Spleen (tissue), 11 donors: ENCODE results near the gene HAGH. TPM values are rescaled to one million over a fixed set of nuclear protein-coding genes. Genes with fewer than 3 reads are reported as not detected.

Experiments used
- DNase-seq: peaks from one replicate; pipeline ENCODE4 v3.0.0-alpha.2; 2020
- H3K27ac ChIP-seq, 8 donors: fragments of 200-600 bp; sonication (generic) in 7 of 8; 1 replicate in 4 of 8; 2 replicates in 4 of 8; pipeline versions ENCODE4 v1.5.0 to v1.8.0; 2016 to 2021; ENCODE audit warnings: inconsistent platforms in 4 of 8, mild to moderate bottlenecking in 4 of 8, moderate library complexity in 1 of 8
- H3K27me3 ChIP-seq, 7 donors: fragments of 200-600 bp; sonication (generic) in 6 of 7; replicated peaks in 1 of 7; 1 replicate in 4 of 7; 2 replicates in 3 of 7; pipeline versions ENCODE4 v1.5.0 to v1.8.0; 2016 to 2021; ENCODE audit warnings: inconsistent platforms in 3 of 7, mild to moderate bottlenecking in 1 of 7
- H3K36me3 ChIP-seq, 6 donors: fragments of 200-600 bp; sonication (generic) in 5 of 6; 1 replicate in 4 of 6; 2 replicates in 2 of 6; pipeline versions ENCODE4 v1.5.0 to v1.8.0; 2016 to 2021; ENCODE audit warnings: inconsistent platforms in 2 of 6
- H3K4me1 ChIP-seq, 6 donors: fragments of 200-600 bp; sonication (generic) in 5 of 6; 1 replicate in 3 of 6; 2 replicates in 3 of 6; pipeline versions ENCODE4 v1.5.0 to v1.8.0; 2016 to 2021; ENCODE audit warnings: inconsistent platforms in 3 of 6
- H3K4me3 ChIP-seq, 8 donors: fragments of 200-600 bp; sonication (generic) in 7 of 8; 1 replicate in 4 of 8; 2 replicates in 4 of 8; pipeline versions ENCODE4 v1.5.0 to v1.8.0; 2016 to 2021; ENCODE audit warnings: inconsistent platforms in 4 of 8, mild to moderate bottlenecking in 4 of 8, moderate library complexity in 2 of 8
- H3K9me3 ChIP-seq, 8 donors: fragments of 200-600 bp; sonication (generic) in 7 of 8; 1 replicate in 4 of 8; 2 replicates in 4 of 8; pipeline versions ENCODE4 v1.5.0 to v1.8.0; 2016 to 2021; ENCODE audit warnings: inconsistent platforms in 4 of 8
- POLR2A ChIP-seq, 3 donors: fragments of 450-650 bp; IDR thresholded peaks; one replicate each; pipeline ENCODE4 v1.5.1; 2017; ENCODE audit warnings: antibody characterized with exemption in 3 of 3, mild to moderate bottlenecking in 1 of 3
- POLR2AphosphoS5 ChIP-seq, 3 donors: sonication (generic); formaldehyde crosslinking; IDR thresholded peaks; one replicate each; pipeline ENCODE4 v1.5.1; 2017; ENCODE audit warnings: antibody characterized with exemption in 3 of 3
- WGBS, 5 donors: extraction: QIAGEN DNeasy Blood & Tissue Kit in 3 of 5; methylation state at CpG; one replicate each; pipeline versions ENCODE4 v1.1.5 to v1.1.7; 2013 to 2018; 5-methylcytosine and 5-hydroxymethylcytosine counted together
- intact Hi-C: fragments of 100-400 bp; cut with DNase I; formaldehyde crosslinking; loops from one replicate; pipeline ENCODE4 v1.15.0; 2023; ENCODE audit warnings: low total_unique reads
- polyA plus RNA-seq, 3 donors: library from polyadenylated mRNA; stranded (reverse); fragments of 200-250 nt; gene quantifications; one replicate each; pipeline ENCODE4 v1.2.1, GENCODE V29; 2013
- total RNA-seq, 7 donors: library from RNA; depleted of rRNA in 3 of 7; stranded (reverse); fragments of >200 nt in 3 of 7; fragmentation: NEBNext Ultra II Directional in 4 of 7; extraction: Animal tissue kit (Norgen Biotek cat#: 25700) in 4 of 7; gene quantifications; one replicate each; pipeline versions ENCODE4 v1.1.0 to v1.2.1, GENCODE V29; 2016 to 2021
- TF ChIP-seq, protein P1 (sequence below), 11 experiments: fragments of 200-600 bp in 7 of 11; fragments of 450-650 bp in 4 of 11; sonication (generic) in 4 of 11; IDR thresholded peaks in 8 of 11; conservative IDR thresholded peaks in 3 of 11; 1 replicate in 7 of 11; 2 replicates in 4 of 11; pipeline versions ENCODE4 v1.4.0 to v1.8.0; 2016 to 2021; ENCODE audit warnings: antibody characterized with exemption in 11 of 11, inconsistent platforms in 4 of 11, mild to moderate bottlenecking in 1 of 11
- donor health status: healthy with polysubstance abuse.
- donor health status: DM: no; HTN: no; CAD: no; lungs with moderate emphysema.
- donor health status: DM: no; HTN: no; CAD: no.
- donor health status: Bipolar disorder and iron deficiency.
- donor health status: healthy.
- donor health status: DM: no; HTN: no; CAD: no.
- donor health status: DM: yes; HTN: yes; CAD: no.

The HAGH gene
- total and polyA plus RNA-seq, 10 donors = 33.6 to 76.6 (median 49.0) TPM

GRCh38 chr16:1762879-1763520 lies 63.6 kb downstream of the HAGH start:
- no peaks in the 10 kb centered on the region for H3K4me1 ChIP-seq
- WGBS, 5 donors = 84 to 94% (median 92%) methylated on average over 22 to 24 of the region's 24 CpGs
- H3K4me3 ChIP-seq = no peak overlapping the region
- TF ChIP-seq, protein P1, sequence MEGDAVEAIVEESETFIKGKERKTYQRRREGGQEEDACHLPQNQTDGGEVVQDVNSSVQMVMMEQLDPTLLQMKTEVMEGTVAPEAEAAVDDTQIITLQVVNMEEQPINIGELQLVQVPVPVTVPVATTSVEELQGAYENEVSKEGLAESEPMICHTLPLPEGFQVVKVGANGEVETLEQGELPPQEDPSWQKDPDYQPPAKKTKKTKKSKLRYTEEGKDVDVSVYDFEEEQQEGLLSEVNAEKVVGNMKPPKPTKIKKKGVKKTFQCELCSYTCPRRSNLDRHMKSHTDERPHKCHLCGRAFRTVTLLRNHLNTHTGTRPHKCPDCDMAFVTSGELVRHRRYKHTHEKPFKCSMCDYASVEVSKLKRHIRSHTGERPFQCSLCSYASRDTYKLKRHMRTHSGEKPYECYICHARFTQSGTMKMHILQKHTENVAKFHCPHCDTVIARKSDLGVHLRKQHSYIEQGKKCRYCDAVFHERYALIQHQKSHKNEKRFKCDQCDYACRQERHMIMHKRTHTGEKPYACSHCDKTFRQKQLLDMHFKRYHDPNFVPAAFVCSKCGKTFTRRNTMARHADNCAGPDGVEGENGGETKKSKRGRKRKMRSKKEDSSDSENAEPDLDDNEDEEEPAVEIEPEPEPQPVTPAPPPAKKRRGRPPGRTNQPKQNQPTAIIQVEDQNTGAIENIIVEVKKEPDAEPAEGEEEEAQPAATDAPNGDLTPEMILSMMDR (IDR thresholded peaks at IDR 0.05 in 8 of 11, conservative IDR thresholded peaks at IDR 0.05 in 3 of 11) = no peak
- TF ChIP-seq POLR2AphosphoS5 (IDR thresholded peaks at IDR 0.05) (no peak), POLR2A (IDR thresholded peaks at IDR 0.05) (no peak)
- H3K36me3 ChIP-seq = peaks cover 0 to 100% (median 87%) of the 10 kb centered on the region in 6 donors
- H3K27me3 ChIP-seq = no peaks in the 10 kb centered on the region
- intact Hi-C loops = no loop called here
- no peak overlapping the region for H3K27ac ChIP-seq
- no peak for DNase-seq
- H3K9me3 ChIP-seq = no peaks in the 10 kb centered on the region

GRCh38 chr16:1762196-1762878 lies 64.3 kb downstream of the HAGH start:
- Histone ChIP-seq H3K4me1 (peaks cover 0 to 2% (median 0%) of the 10 kb centered on the region in 6 donors), H3K9me3 (no peaks in the 10 kb centered on the region), H3K4me3 (no peak overlapping the region), H3K36me3 (peaks cover 0 to 100% (median 85%) of the 10 kb centered on the region in 6 donors), H3K27me3 (no peaks in the 10 kb centered on the region), H3K27ac (no peak overlapping the region)
- DNase-seq = no peak
- TF ChIP-seq POLR2AphosphoS5 (IDR thresholded peaks at IDR 0.05) (peak in 2 of 3 donors; percentile 29 to 44), POLR2A (IDR thresholded peaks at IDR 0.05) (no peak)
- TF ChIP-seq, protein P1 (IDR thresholded peaks at IDR 0.05 in 8 of 11, conservative IDR thresholded peaks at IDR 0.05 in 3 of 11) = no peak
- 90 to 94% (median 92%) methylated on average over 26 to 30 of the region's 30 CpGs for WGBS, 5 donors
- intact Hi-C loops = no loop called here

DNA sequence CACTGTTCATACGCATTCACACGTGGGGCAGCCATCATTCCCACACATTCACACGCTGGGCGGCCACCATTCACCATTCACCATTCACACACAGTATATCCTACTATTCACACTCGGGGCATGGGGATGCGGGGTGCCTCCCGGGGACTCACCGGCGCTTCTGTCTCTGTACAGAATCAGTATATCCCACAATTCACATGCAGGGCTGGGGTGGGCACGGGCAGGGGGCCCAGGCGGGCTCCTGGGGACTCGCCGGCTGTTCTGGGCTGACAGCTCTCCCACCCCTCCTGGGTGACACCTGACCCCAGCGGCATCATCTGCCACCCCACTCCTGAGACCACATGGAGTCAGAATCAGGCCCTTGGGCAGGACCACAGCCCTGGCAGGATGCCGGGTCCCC lies 64.9 kb downstream of the HAGH start:
- H3K27me3 ChIP-seq = no peaks in the 10 kb centered on the region
- no peak for TF ChIP-seq POLR2AphosphoS5 (IDR thresholded peaks at IDR 0.05)
- TF ChIP-seq, protein P1 (IDR thresholded peaks at IDR 0.05 in 8 of 11, conservative IDR thresholded peaks at IDR 0.05 in 3 of 11) = no peak
- no peak for TF ChIP-seq POLR2A (IDR thresholded peaks at IDR 0.05)
- peaks cover 0 to 8% (median 0%) of the 10 kb centered on the region in 6 donors for H3K4me1 ChIP-seq
- DNase-seq = peak; percentile 58
- intact Hi-C loops = no loop called here
- no peak overlapping the region for H3K27ac ChIP-seq
- H3K9me3 ChIP-seq = no peaks in the 10 kb centered on the region
- no peak overlapping the region for H3K4me3 ChIP-seq
- 92 to 96% (median 93%) methylated on average over 10 to 15 of the region's 15 CpGs for WGBS, 5 donors
- H3K36me3 ChIP-seq = peaks cover 0 to 100% (median 80%) of the 10 kb centered on the region in 6 donors

DNA sequence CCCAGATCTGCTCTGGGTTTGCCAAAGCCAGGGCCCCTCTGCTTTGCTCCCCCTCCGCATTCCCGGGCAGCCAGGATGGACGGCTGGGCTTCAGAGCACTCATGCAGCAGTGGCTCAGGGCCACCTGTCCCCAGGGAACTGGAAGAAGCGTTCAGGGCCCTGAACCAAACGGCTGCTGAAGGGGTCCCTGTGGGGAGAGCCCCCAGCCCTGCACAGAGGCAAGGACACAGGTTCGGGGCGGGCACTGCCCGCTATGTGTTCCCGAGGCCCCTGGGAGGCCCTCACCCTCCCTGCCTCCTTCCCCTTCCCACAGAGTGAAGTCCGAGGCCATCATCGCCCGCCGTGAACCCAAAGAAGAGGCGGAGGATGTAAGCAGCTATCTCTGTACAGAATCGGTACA lies 65.7 kb downstream of the HAGH start:
- Histone ChIP-seq H3K9me3 (no peaks in the 10 kb centered on the region), H3K4me3 (no peak overlapping the region), H3K36me3 (peaks cover 0 to 98% (median 72%) of the 10 kb centered on the region in 6 donors), H3K27ac (no peak overlapping the region), H3K27me3 (no peaks in the 10 kb centered on the region), H3K4me1 (peaks cover 0 to 8% (median 0%) of the 10 kb centered on the region in 6 donors)
- intact Hi-C loops = no loop called here
- 84 to 97% (median 94%) methylated on average over 10 to 15 of the region's 15 CpGs for WGBS, 5 donors
- peak in 1 of 3 donors; percentile 42 for TF ChIP-seq POLR2AphosphoS5 (IDR thresholded peaks at IDR 0.05)
- TF ChIP-seq, protein P1 (IDR thresholded peaks at IDR 0.05 in 8 of 11, conservative IDR thresholded peaks at IDR 0.05 in 3 of 11) = no peak
- no peak for TF ChIP-seq POLR2A (IDR thresholded peaks at IDR 0.05)
- no peak for DNase-seq
